Fibroblast of lung (primary cell): ENCODE results near the gene SEPTIN8. TPM values are rescaled to one million over a fixed set of nuclear protein-coding genes. Genes with fewer than 3 reads are reported as not detected.
A peak's percentile ranks its signal among the peaks of the same experiment; 100 is the strongest.

Experiments used
- DNase-seq, 2 donors: peaks; one replicate each; pipeline versions ENCODE4 v3.0.0 to v3.0.0-alpha.2; 2010; ENCODE audit warnings: low read depth in 2 of 2
- H2AFZ ChIP-seq: 2 replicates; pipeline ENCODE4 v1.5.1; 2012; ENCODE audit warnings: low read length, control low read depth, inconsistent platforms
- H3K27ac ChIP-seq: 2 replicates; pipeline ENCODE4 v1.5.1; 2011; ENCODE audit warnings: low read length, control low read depth; ENCODE audit not compliant: insufficient read depth
- H3K27me3 ChIP-seq: 2 replicates; pipeline ENCODE4 v1.5.1; 2011; ENCODE audit warnings: mild to moderate bottlenecking, low read length; ENCODE audit not compliant: control insufficient read depth, insufficient read depth
- H3K36me3 ChIP-seq: 2 replicates; pipeline ENCODE4 v1.5.1; 2011; ENCODE audit warnings: low read length; ENCODE audit not compliant: control insufficient read depth, insufficient read depth
- H3K4me1 ChIP-seq: 2 replicates; pipeline ENCODE4 v1.5.1; 2011; ENCODE audit warnings: low read length; ENCODE audit not compliant: control insufficient read depth, insufficient read depth; ENCODE audit errors: extremely low read depth
- H3K4me2 ChIP-seq: 2 replicates; pipeline ENCODE4 v1.5.1; 2011; ENCODE audit warnings: low read length, control low read depth; ENCODE audit not compliant: insufficient read depth; ENCODE audit errors: extremely low read depth
- H3K4me3 ChIP-seq, 4 experiments: fragments of 200-600 bp in 1 of 4; sonication (generic) in 1 of 4; replicated peaks in 1 of 4; 2 replicates each; pipeline ENCODE4 v1.5.1; 2011 to 2016; ENCODE audit warnings: low read length in 4 of 4, low read depth in 3 of 4, mild to moderate bottlenecking in 3 of 4, control low read depth in 2 of 4, inconsistent platforms in 1 of 4, mixed read lengths in 1 of 4; ENCODE audit not compliant: insufficient read depth in 1 of 4; ENCODE audit errors: control extremely low read depth in 1 of 4
- H3K79me2 ChIP-seq: 2 replicates; pipeline ENCODE4 v1.5.1; 2012; ENCODE audit warnings: mild to moderate bottlenecking, low read length, inconsistent platforms; ENCODE audit not compliant: control insufficient read depth, insufficient read depth
- H3K9ac ChIP-seq: 2 replicates; pipeline ENCODE4 v1.5.1; 2011; ENCODE audit warnings: mild to moderate bottlenecking, low read length, control low read depth; ENCODE audit not compliant: insufficient read depth
- H3K9me3 ChIP-seq: 2 replicates; pipeline ENCODE4 v1.5.1; 2012; ENCODE audit warnings: low read depth, low read length; ENCODE audit not compliant: control insufficient read depth, insufficient read depth
- H4K20me1 ChIP-seq: 2 replicates; pipeline ENCODE4 v1.5.1; 2011; ENCODE audit warnings: low read length; ENCODE audit not compliant: control insufficient read depth, insufficient read depth; ENCODE audit errors: extremely low read depth
- CTCF ChIP-seq, 2 donors: IDR thresholded peaks in 1 of 2; conservative IDR thresholded peaks in 1 of 2; 1 replicate in 1 of 2; 2 replicates in 1 of 2; pipeline ENCODE4 v1.5.1; 2011 to 2012; ENCODE audit warnings: low read length in 2 of 2, control low read depth in 1 of 2, inconsistent platforms in 1 of 2, low read depth in 1 of 2, mild to moderate bottlenecking in 1 of 2
- EZH2 ChIP-seq: IDR thresholded peaks from 2 replicates; pipeline ENCODE4 v1.5.1; 2012; ENCODE audit warnings: low read length, control low read depth, mild to moderate bottlenecking; ENCODE audit errors: missing control alignments
- polyA plus RNA-seq, 2 donors: library from polyadenylated mRNA; depleted of rRNA in 1 of 2; stranded (reverse) in 1 of 2; unstranded in 1 of 2; fragments of >200 nt; gene quantifications; 2 replicates each; pipeline ENCODE4 v1.2.1, GENCODE V29; 2011 to 2012; ENCODE audit warnings: missing spikeins in 1 of 2
- total RNA-seq: library from RNA; depleted of rRNA; stranded (reverse); fragments of >200 nt; gene quantifications from 2 replicates; pipeline ENCODE4 v1.2.1, GENCODE V29; 2014

SEPTIN8 gene
- total and polyA plus RNA-seq, 2 donors (not counting 1 experiment from before 2014, with no cell fraction given) = 62.1 to 64.2 TPM

- TF ChIP-seq CTCF (conservative IDR thresholded peaks at IDR 0.05 in 1 of 2, IDR thresholded peaks at IDR 0.05 in 1 of 2; ENCODE audit: low read depth in 1 of 2, low read length in 2 of 2) = no peak
- TF ChIP-seq EZH2 = no peak
- Histone ChIP-seq H3K27ac (peak overlapping the region; percentile 63), H3K4me3 (peak overlapping the region; percentile 69 to 78 (median 72)), H3K79me2 (peaks cover 28% of the 10 kb centered on the region), H3K9me3 (no peaks in the 10 kb centered on the region), H3K4me1 (peaks cover 18% of the 10 kb centered on the region), H3K36me3 (no peaks in the 10 kb centered on the region), H3K4me2 (peak overlapping the region; percentile 81), H4K20me1 (no peaks in the 10 kb centered on the region), H3K9ac (no peak overlapping the region), H3K27me3 (no peaks in the 10 kb centered on the region), H2AFZ (peak overlapping the region; percentile 97)
- DNase-seq = no peak
Observed at GRCh38 chr5:132778129-132778528, 1.1 kb upstream of the SEPTIN8 start.

GRCh38 chr5:132776938-132777208 is 166 bp downstream of the SEPTIN8 start:
- Histone ChIP-seq H3K9ac (peak overlapping the region; percentile 69), H3K4me2 (peak overlapping the region; percentile 86), H3K79me2 (peaks cover 34% of the 10 kb centered on the region), H4K20me1 (no peaks in the 10 kb centered on the region), H3K27me3 (no peaks in the 10 kb centered on the region), H3K4me1 (peaks cover 18% of the 10 kb centered on the region), H2AFZ (no peak overlapping the region), H3K4me3 (peak overlapping the region in 3 of 4 experiments; percentile 69 to 78 (median 73)), H3K27ac (peak overlapping the region; percentile 29), H3K9me3 (no peaks in the 10 kb centered on the region), H3K36me3 (no peaks in the 10 kb centered on the region)
- TF ChIP-seq EZH2 (no peak), CTCF (conservative IDR thresholded peaks at IDR 0.05 in 1 of 2, IDR thresholded peaks at IDR 0.05 in 1 of 2; ENCODE audit: low read depth in 1 of 2, low read length in 2 of 2) (no peak)
- DNase-seq = no peak

- Histone ChIP-seq H3K79me2 (peaks cover 37% of the 10 kb centered on the region), H3K9ac (peak overlapping the region; percentile 69), H3K36me3 (no peaks in the 10 kb centered on the region), H3K4me2 (peak overlapping the region; percentile 86), H3K27ac (peak overlapping the region; percentile 29), H3K4me3 (peak overlapping the region; percentile 69 to 78 (median 72)), H3K27me3 (no peaks in the 10 kb centered on the region), H3K4me1 (peaks cover 20% of the 10 kb centered on the region), H2AFZ (peak overlapping the region; percentile 24), H4K20me1 (no peaks in the 10 kb centered on the region), H3K9me3 (no peaks in the 10 kb centered on the region)
- TF ChIP-seq EZH2 (no peak), CTCF (conservative IDR thresholded peaks at IDR 0.05 in 1 of 2, IDR thresholded peaks at IDR 0.05 in 1 of 2; ENCODE audit: low read depth in 1 of 2, low read length in 2 of 2) (no peak)
- DNase-seq = peak; percentile 31 to 47
Observed at GRCh38 chr5:132776131-132776937, 705 bp downstream of the SEPTIN8 start.
